NCI-H82 treated with DMSO at 0.1 percent for 48 hours (cell line): ENCODE results near the gene C3.

Source experiments
- DNase-seq: peaks from one replicate; lab custom pipeline; 2025; ENCODE audit not compliant: unreplicated experiment; lab: John Stamatoyannopoulos, UW

The C3 gene

GRCh38 chr19:6731822-6732221, 11.4 kb upstream of the C3 start:
- no peak for DNase-seq

- no peak for DNase-seq
Observed at GRCh38 chr19:6730941-6731670, 10.7 kb upstream of the C3 start.

- DNase-seq = no peak
Observed at GRCh38 chr19:6730153-6730804, 9.8 kb upstream of the C3 start.

- DNase-seq = no peak
Observed at GRCh38 chr19:6729573-6730152, 9.2 kb upstream of the C3 start.

- no peak for DNase-seq
Observed at GRCh38 chr19:6728346-6728745, 7.9 kb upstream of the C3 start.

GRCh38 chr19:6725513-6726231, 5.2 kb upstream of the C3 start:
- no peak for DNase-seq

GRCh38 chr19:6724631-6725492, 4.4 kb upstream of the C3 start:
- DNase-seq = no peak

GRCh38 chr19:6723738-6724137, 3.3 kb upstream of the C3 start:
- DNase-seq = no peak

- DNase-seq = no peak
Observed at GRCh38 chr19:6723108-6723618, 2.7 kb upstream of the C3 start.

GRCh38 chr19:6721773-6722172, 1.3 kb upstream of the C3 start:
- no peak for DNase-seq

- no peak for DNase-seq
Observed at GRCh38 chr19:6721138-6721474, 656 bp upstream of the C3 start.

- DNase-seq = no peak
Observed at GRCh38 chr19:6719992-6720368, 470 bp downstream of the C3 start.

GRCh38 chr19:6719540-6719861, 949 bp downstream of the C3 start:
- DNase-seq = no peak

- no peak for DNase-seq
Observed at GRCh38 chr19:6718741-6719539, 1.5 kb downstream of the C3 start.

GRCh38 chr19:6718111-6718740, 2.2 kb downstream of the C3 start:
- DNase-seq = no peak

- no peak for DNase-seq
Observed at GRCh38 chr19:6717441-6717971, 2.9 kb downstream of the C3 start.

GRCh38 chr19:6717036-6717435, 3.4 kb downstream of the C3 start:
- DNase-seq = no peak

GRCh38 chr19:6716610-6716970, 3.9 kb downstream of the C3 start:
- DNase-seq = no peak

- DNase-seq = no peak
Observed at GRCh38 chr19:6714749-6715555, 5.5 kb downstream of the C3 start.
